Thoracic aorta (tissue), 2 donors: ENCODE data around the gene AKR1B1. TPM values are rescaled to one million over a fixed set of nuclear protein-coding genes. Genes with fewer than 3 reads are reported as not detected.

Experiments
- ATAC-seq: fragments of 150-250 bp; one replicate; pipeline ENCODE4 v1.8.0; 2017; ENCODE audit warnings: low read depth; ENCODE audit not compliant: insufficient number of reproducible peaks, low FRiP score
- DNase-seq: peaks from one replicate; pipeline ENCODE4 v3.0.0-alpha.2; 2020; ENCODE audit warnings: low spot score
- H3K27ac ChIP-seq, 2 donors: fragments of 200-600 bp; sonication (generic); 1 replicate in 1 of 2; 2 replicates in 1 of 2; pipeline ENCODE4 v1.5.1; 2016; ENCODE audit warnings: mild to moderate bottlenecking in 2 of 2, moderate library complexity in 2 of 2
- H3K27me3 ChIP-seq: fragments of 200-600 bp; sonication (generic); replicated peaks from 2 replicates; pipeline ENCODE4 v1.6.0; 2016; ENCODE audit warnings: mild to moderate bottlenecking; ENCODE audit not compliant: insufficient read depth
- H3K36me3 ChIP-seq: fragments of 200-600 bp; sonication (generic); one replicate; pipeline ENCODE4 v1.5.1; 2016
- H3K4me1 ChIP-seq, 2 donors: fragments of 200-600 bp; sonication (generic); 1 replicate in 1 of 2; 2 replicates in 1 of 2; pipeline versions ENCODE4 v1.5.1 to v1.6.0; 2016; ENCODE audit warnings: low read depth in 2 of 2, mild to moderate bottlenecking in 1 of 2; ENCODE audit not compliant: control insufficient read depth in 1 of 2
- H3K4me3 ChIP-seq: fragments of 200-600 bp; sonication (generic); 2 replicates; pipeline ENCODE4 v1.5.1; 2016; ENCODE audit warnings: mild to moderate bottlenecking
- H3K9me3 ChIP-seq: fragments of 200-600 bp; sonication (generic); 2 replicates; pipeline ENCODE4 v1.5.1; 2016
- CTCF ChIP-seq: fragments of 200-600 bp; sonication (generic); IDR thresholded peaks from one replicate; pipeline ENCODE4 v1.5.1; 2019; ENCODE audit warnings: antibody characterized with exemption
- total RNA-seq, 2 donors: library from RNA; depleted of rRNA; stranded (reverse); fragments of >200 nt; gene quantifications; one replicate each; pipeline versions ENCODE4 v1.1.0 to v1.2.3, GENCODE V29; 2016

The AKR1B1 gene
- total RNA-seq, 2 donors from 2014 or later = 97.4 to 116 TPM

GRCh38 chr7:134470864-134471263, 12.0 kb upstream of the AKR1B1 start:
- Histone ChIP-seq H3K27ac (no peak overlapping the region), H3K4me1 (no peaks in the 10 kb centered on the region), H3K27me3 (no peaks in the 10 kb centered on the region), H3K36me3 (no peaks in the 10 kb centered on the region), H3K9me3 (no peaks in the 10 kb centered on the region), H3K4me3 (no peak overlapping the region)
- no peak for TF ChIP-seq CTCF
- DNase-seq = no peak
- ATAC-seq = no peak

- Histone ChIP-seq H3K4me1 (no peaks in the 10 kb centered on the region), H3K27me3 (no peaks in the 10 kb centered on the region), H3K9me3 (peaks cover 6% of the 10 kb centered on the region), H3K4me3 (no peak overlapping the region), H3K27ac (no peak overlapping the region), H3K36me3 (no peaks in the 10 kb centered on the region)
- TF ChIP-seq CTCF = no peak
- no peak for ATAC-seq
- DNase-seq = no peak
Observed at GRCh38 chr7:134469622-134470021, 10.7 kb upstream of the AKR1B1 start.

- TF ChIP-seq CTCF = no peak
- H3K4me1 ChIP-seq = no peaks in the 10 kb centered on the region
- no peak overlapping the region for H3K4me3 ChIP-seq
- no peak overlapping the region for H3K27ac ChIP-seq
- H3K9me3 ChIP-seq = peaks cover 9% of the 10 kb centered on the region
- no peak for ATAC-seq
- H3K36me3 ChIP-seq = no peaks in the 10 kb centered on the region
- no peaks in the 10 kb centered on the region for H3K27me3 ChIP-seq
- no peak for DNase-seq
Observed at GRCh38 chr7:134468475-134468874, 9.6 kb upstream of the AKR1B1 start.

DNA sequence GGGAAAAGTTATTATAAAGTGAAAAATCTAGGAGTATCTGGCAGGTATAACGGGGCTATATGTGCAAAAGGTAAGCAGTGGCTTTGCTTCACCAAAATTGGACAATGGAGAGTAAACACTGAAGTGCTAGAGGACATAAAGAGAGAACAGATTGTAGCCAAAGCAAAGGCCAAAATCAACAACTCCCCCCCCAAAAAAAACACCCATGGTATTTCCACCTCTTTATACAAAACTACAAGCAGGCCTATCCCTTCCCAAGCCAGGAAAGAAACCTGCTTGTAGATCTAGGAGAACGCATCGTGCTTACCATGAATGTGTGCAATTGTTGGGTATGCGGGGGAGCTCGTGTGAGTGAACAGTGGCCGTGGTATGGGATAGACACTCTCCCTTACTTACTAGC, 9.2 kb upstream of the AKR1B1 start:
- ATAC-seq (no peak), DNase-seq (no peak)
- peaks cover 9% of the 10 kb centered on the region for H3K9me3 ChIP-seq
- no peak for TF ChIP-seq CTCF
- no peak overlapping the region for H3K27ac ChIP-seq
- H3K4me3 ChIP-seq = no peak overlapping the region
- no peaks in the 10 kb centered on the region for H3K27me3 ChIP-seq
- H3K36me3 ChIP-seq = no peaks in the 10 kb centered on the region
- H3K4me1 ChIP-seq = no peaks in the 10 kb centered on the region

DNA sequence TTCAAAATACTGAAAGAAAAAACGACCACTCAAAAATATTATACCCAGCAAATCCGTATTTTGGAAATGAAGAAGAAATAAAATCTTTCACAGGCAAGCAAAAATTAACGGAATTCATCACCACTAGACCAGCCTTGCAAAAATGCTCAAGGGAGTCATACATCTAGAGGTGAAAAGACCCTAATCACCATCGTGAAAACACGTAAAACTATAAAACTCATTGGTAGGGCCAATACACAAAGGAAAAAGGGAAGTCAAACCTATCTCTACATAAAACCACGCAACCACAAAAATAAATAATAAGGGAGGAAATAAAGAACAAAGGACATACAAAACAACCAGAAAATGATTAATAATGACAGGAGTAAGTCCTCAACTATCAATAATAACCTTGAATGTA, 6.6 kb upstream of the AKR1B1 start:
- no peaks in the 10 kb centered on the region for H3K36me3 ChIP-seq
- no peak overlapping the region for H3K4me3 ChIP-seq
- H3K4me1 ChIP-seq = peaks cover 0 to 10% of the 10 kb centered on the region in 2 donors
- TF ChIP-seq CTCF = no peak
- no peaks in the 10 kb centered on the region for H3K27me3 ChIP-seq
- H3K9me3 ChIP-seq = peaks cover 9% of the 10 kb centered on the region
- ATAC-seq = no peak
- no peak overlapping the region for H3K27ac ChIP-seq
- no peak for DNase-seq
